Astrocyte (in vitro differentiated cells and primary cell): ENCODE measurements around the gene MELTF.
A peak's percentile ranks its signal among the peaks of the same experiment; 100 is the strongest.

Source experiments
- EZH2 ChIP-seq: IDR thresholded peaks from 2 replicates; pipeline ENCODE4 v1.6.1; 2012; ENCODE audit warnings: mild to moderate bottlenecking, low read length, inconsistent platforms; ENCODE audit not compliant: insufficient read depth
- TF ChIP-seq, protein P1 (sequence below): IDR thresholded peaks from 2 replicates; pipeline ENCODE4 v1.5.1; 2011; ENCODE audit warnings: low read depth, mild to moderate bottlenecking, inconsistent platforms, low read length, moderate library complexity; ENCODE audit not compliant: insufficient read depth

DNA sequence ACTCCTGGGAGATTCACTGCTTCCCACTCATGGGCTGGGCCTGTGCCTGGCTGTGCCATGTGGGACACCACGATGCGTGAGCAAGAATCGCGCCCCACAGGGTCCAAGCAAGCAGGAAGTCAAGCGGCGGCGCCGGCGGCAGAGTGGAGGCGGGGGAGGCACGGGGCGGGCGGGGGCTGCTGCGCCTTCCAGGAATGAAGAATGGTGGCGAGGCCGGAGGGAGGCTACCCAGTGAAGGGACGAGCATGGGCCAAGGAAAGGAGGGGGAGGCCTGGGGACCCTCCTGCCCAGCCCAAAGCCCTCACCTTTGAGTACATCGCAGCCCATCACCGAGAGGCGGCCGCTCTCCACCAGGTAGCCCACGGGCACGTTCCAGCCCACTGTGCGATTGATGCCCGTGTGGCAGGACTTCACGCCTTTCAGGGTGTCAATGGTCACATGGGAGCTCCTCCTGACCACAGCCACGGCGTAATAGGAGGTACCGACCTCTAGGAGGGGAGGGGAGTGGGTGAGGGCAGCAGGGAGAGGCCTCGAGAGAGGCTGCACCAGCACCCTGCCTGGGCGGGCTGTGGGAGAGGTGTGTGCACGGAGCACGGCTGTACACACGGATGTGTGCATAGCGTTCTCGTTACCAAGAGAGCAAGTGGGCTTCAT, 5.5 kb downstream of the MELTF start:
- TF ChIP-seq, protein P1, sequence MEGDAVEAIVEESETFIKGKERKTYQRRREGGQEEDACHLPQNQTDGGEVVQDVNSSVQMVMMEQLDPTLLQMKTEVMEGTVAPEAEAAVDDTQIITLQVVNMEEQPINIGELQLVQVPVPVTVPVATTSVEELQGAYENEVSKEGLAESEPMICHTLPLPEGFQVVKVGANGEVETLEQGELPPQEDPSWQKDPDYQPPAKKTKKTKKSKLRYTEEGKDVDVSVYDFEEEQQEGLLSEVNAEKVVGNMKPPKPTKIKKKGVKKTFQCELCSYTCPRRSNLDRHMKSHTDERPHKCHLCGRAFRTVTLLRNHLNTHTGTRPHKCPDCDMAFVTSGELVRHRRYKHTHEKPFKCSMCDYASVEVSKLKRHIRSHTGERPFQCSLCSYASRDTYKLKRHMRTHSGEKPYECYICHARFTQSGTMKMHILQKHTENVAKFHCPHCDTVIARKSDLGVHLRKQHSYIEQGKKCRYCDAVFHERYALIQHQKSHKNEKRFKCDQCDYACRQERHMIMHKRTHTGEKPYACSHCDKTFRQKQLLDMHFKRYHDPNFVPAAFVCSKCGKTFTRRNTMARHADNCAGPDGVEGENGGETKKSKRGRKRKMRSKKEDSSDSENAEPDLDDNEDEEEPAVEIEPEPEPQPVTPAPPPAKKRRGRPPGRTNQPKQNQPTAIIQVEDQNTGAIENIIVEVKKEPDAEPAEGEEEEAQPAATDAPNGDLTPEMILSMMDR = no peak
- TF ChIP-seq EZH2 = peak; percentile 16
